B cell (primary cell): ENCODE measurements around the gene MYH13. TPM values are rescaled to one million over a fixed set of nuclear protein-coding genes. Genes with fewer than 3 reads are reported as not detected.

ENCODE experiments used
- ATAC-seq: fragments of 200-7000 bp; cut with Tn5 transposase; one replicate; pipeline ENCODE4 v1.10.0; 2021; ENCODE audit warnings: low read depth, mild to moderate bottlenecking, moderate number of reproducible peaks, moderate library complexity
- CTCF ChIA-PET: fragments of 350-600 bp; sonication (Branson Sonifier 250); formaldehyde crosslinking; loops from one replicate; lab custom pipeline; 2021; ENCODE audit warnings: antibody characterized with exemption, inconsistent platforms; lab: Charles Lee
- POLR2A ChIA-PET: fragments of 350-600 bp; sonication (Branson Sonifier 250); formaldehyde crosslinking; loops from one replicate; lab custom pipeline; 2021; ENCODE audit warnings: antibody characterized with exemption; lab: Charles Lee
- DNase-seq: peaks from one replicate; pipeline ENCODE4 v3.0.0; 2013
- H2AFZ ChIP-seq: 2 replicates; pipeline ENCODE4 v1.6.1; 2012; ENCODE audit warnings: mild to moderate bottlenecking, low read depth, low read length; ENCODE audit not compliant: insufficient read depth, poor library complexity, severe bottlenecking
- H3K27ac ChIP-seq, 2 donors: 1 replicate in 1 of 2; 2 replicates in 1 of 2; pipeline ENCODE4 v1.5.1; 2012 to 2013; ENCODE audit warnings: low read length in 2 of 2, mild to moderate bottlenecking in 2 of 2, moderate library complexity in 1 of 2
- H3K27me3 ChIP-seq, 4 experiments: fragments of 200-600 bp in 1 of 4; sonication (generic) in 1 of 4; replicated peaks in 1 of 4; 1 replicate in 2 of 4; 2 replicates in 2 of 4; pipeline versions ENCODE4 v1.6.1 to v1.7.0; 2013 to 2016; ENCODE audit warnings: low read length in 3 of 4, mild to moderate bottlenecking in 2 of 4, mixed read lengths in 1 of 4, moderate library complexity in 1 of 4; ENCODE audit not compliant: insufficient read depth in 4 of 4, control insufficient read depth in 3 of 4; ENCODE audit errors: control extremely low read depth in 1 of 4
- H3K36me3 ChIP-seq, 2 experiments: replicated peaks in 1 of 2; 1 replicate in 1 of 2; 2 replicates in 1 of 2; pipeline versions ENCODE4 v1.6.1 to v1.7.1; 2013; ENCODE audit warnings: low read length in 1 of 2; ENCODE audit not compliant: insufficient read depth in 2 of 2, control insufficient read depth in 1 of 2; ENCODE audit errors: control extremely low read depth in 1 of 2, extremely low read depth in 1 of 2
- H3K4me1 ChIP-seq, 2 donors: fragments of 200-600 bp in 1 of 2; sonication (generic) in 1 of 2; 1 replicate in 1 of 2; 2 replicates in 1 of 2; pipeline versions ENCODE4 v1.5.1 to v1.6.1; 2013 to 2017; ENCODE audit warnings: low read length in 2 of 2; ENCODE audit not compliant: control insufficient read depth in 2 of 2, insufficient read depth in 2 of 2
- H3K4me2 ChIP-seq: replicated peaks from 2 replicates; pipeline ENCODE3; 2012; ENCODE audit warnings: mild to moderate bottlenecking, low read depth, low read length; ENCODE audit not compliant: poor library complexity, severe bottlenecking
- H3K4me3 ChIP-seq, 5 experiments: fragments of 200-600 bp in 1 of 5; sonication (generic) in 1 of 5; 1 replicate in 3 of 5; 2 replicates in 2 of 5; pipeline versions ENCODE4 v1.5.1 to v1.7.0; 2011 to 2016; ENCODE audit warnings: low read length in 4 of 5, mild to moderate bottlenecking in 4 of 5, low read depth in 2 of 5, control low read depth in 1 of 5, moderate library complexity in 1 of 5; ENCODE audit not compliant: insufficient read depth in 1 of 5; ENCODE audit errors: control extremely low read depth in 1 of 5, extremely low read depth in 1 of 5
- H3K79me2 ChIP-seq: fragments of 200-600 bp; sonication (generic); one replicate; pipeline ENCODE4 v1.6.0; 2016; ENCODE audit warnings: low read length; ENCODE audit not compliant: control insufficient read depth, insufficient read depth
- H3K9ac ChIP-seq: fragments of 200-600 bp; sonication (generic); 2 replicates; pipeline ENCODE4 v1.6.1; 2017; ENCODE audit warnings: mild to moderate bottlenecking, low read length, moderate library complexity
- H3K9me3 ChIP-seq, 3 donors: one replicate each; pipeline versions ENCODE4 v1.6.1 to v1.7.1; 2013; ENCODE audit warnings: low read length in 2 of 3; ENCODE audit not compliant: control insufficient read depth in 2 of 3, insufficient read depth in 1 of 3; ENCODE audit errors: control extremely low read depth in 1 of 3
- H4K20me1 ChIP-seq: 2 replicates; pipeline ENCODE4 v1.6.0; 2012; ENCODE audit warnings: mild to moderate bottlenecking, low read length; ENCODE audit not compliant: insufficient read depth, control insufficient read depth, poor library complexity, severe bottlenecking
- H3K27ac Mint-ChIP-seq: one replicate; pipeline ENCODE4 v1.8.0; 2021; ENCODE audit warnings: mixed read lengths
- H3K27me3 Mint-ChIP-seq: one replicate; pipeline ENCODE4 v1.8.0; 2021; ENCODE audit warnings: mixed read lengths
- H3K4me1 Mint-ChIP-seq: one replicate; pipeline ENCODE4 v1.8.0; 2021; ENCODE audit warnings: mixed read lengths
- H3K4me3 Mint-ChIP-seq: one replicate; pipeline ENCODE4 v1.8.0; 2021; ENCODE audit warnings: mixed read lengths
- H3K9me3 Mint-ChIP-seq: one replicate; pipeline ENCODE4 v1.8.0; 2022; ENCODE audit warnings: mixed read lengths; ENCODE audit not compliant: insufficient read depth
- CTCF ChIP-seq: fragments of 200-600 bp; IDR thresholded peaks from one replicate; pipeline ENCODE4 v1.8.0; 2022; ENCODE audit warnings: antibody characterized with exemption, mild to moderate bottlenecking
- EZH2 ChIP-seq: IDR thresholded peaks from 2 replicates; pipeline ENCODE4 v1.6.1; 2012; ENCODE audit warnings: borderline replicate concordance, low read depth, mild to moderate bottlenecking, moderate library complexity, low read length; ENCODE audit not compliant: insufficient read depth, poor library complexity, severe bottlenecking
- WGBS: methylation state at CpG from one replicate; pipeline ENCODE4 v1.1.5; 2013; ENCODE audit warnings: missing lambda C conversion rate; ENCODE audit not compliant: insufficient coverage; 5-methylcytosine and 5-hydroxymethylcytosine counted together
- intact Hi-C: fragments of 100-400 bp; cut with micrococcal nuclease; formaldehyde crosslinking; loops from one replicate; pipeline ENCODE4 v1.10.0; 2022
- polyA plus RNA-seq: library from polyadenylated mRNA; depleted of rRNA; stranded (reverse); fragments of >200 nt; gene quantifications from 2 replicates; pipeline ENCODE4 v1.2.3, GENCODE V29; 2012
- total RNA-seq, 2 donors: library from RNA; stranded (reverse); fragments of 120-200 nt in 1 of 2; gene quantifications; 1 replicate in 1 of 2; 2 replicates in 1 of 2; pipeline versions ENCODE4 v1.2.3 to v1.2.4, GENCODE V29; 2013 to 2022

Gene MYH13
- total and polyA plus RNA-seq, 2 donors (not counting 1 experiment from before 2014, with no cell fraction given), result not detected

- no peak for DNase-seq
- intact Hi-C loops, result no loop called here
Observed at GRCh38 chr17:10403589-10403988, 30.8 kb upstream of the MYH13 start.

GRCh38 chr17:10398352-10398751 lies 25.5 kb upstream of the MYH13 start:
- Histone ChIP-seq H3K4me1 (no peaks in the 10 kb centered on the region), H3K9me3 (peaks cover 0 to 3% (median 0%) of the 10 kb centered on the region in 3 donors), H3K27me3 (no peaks in the 10 kb centered on the region), H3K36me3 (no peaks in the 10 kb centered on the region), H3K4me2 (no peak overlapping the region), H2AFZ (no peak overlapping the region), H3K4me3 (no peak overlapping the region), H3K9ac (no peak overlapping the region), H3K79me2 (no peaks in the 10 kb centered on the region), H4K20me1 (no peaks in the 10 kb centered on the region), H3K27ac (no peak overlapping the region)
- ATAC-seq (no peak), DNase-seq (no peak)
- intact Hi-C loops, result no loop called here
- WGBS, result 71% methylated on average over 1 of the region's 9 CpGs
- TF ChIP-seq CTCF, result no peak
- TF ChIP-seq EZH2, result no peak
- Mint-ChIP-seq H3K27ac (no peak overlapping the region), H3K9me3 (no peaks in the 10 kb centered on the region), H3K4me3 (no peak overlapping the region), H3K27me3 (peaks cover 13% of the 10 kb centered on the region), H3K4me1 (no peaks in the 10 kb centered on the region)
- ChIA-PET CTCF (interaction anchor here (0.6 kb wide), 1 partner anchor 214 kb away, joined by 3 read pairs; no protein-coding TSS in a partner anchor), POLR2A (no interaction called here)

More at GRCh38 chr17:10403589-10403988, 30.8 kb upstream of the MYH13 start:
- no peak for ATAC-seq
- Histone ChIP-seq H3K9me3 (peaks cover 0 to 3% (median 0%) of the 10 kb centered on the region in 3 donors), H2AFZ (no peak overlapping the region), H3K27ac (no peak overlapping the region), H3K4me3 (no peak overlapping the region), H3K4me1 (no peaks in the 10 kb centered on the region), H3K27me3 (peaks cover 0 to 3% (median 0%) of the 10 kb centered on the region in 4 experiments), H3K79me2 (no peaks in the 10 kb centered on the region), H3K4me2 (no peak overlapping the region), H3K9ac (no peak overlapping the region), H3K36me3 (no peaks in the 10 kb centered on the region), H4K20me1 (no peaks in the 10 kb centered on the region)
- peaks cover 13% of the 10 kb centered on the region for H3K27me3 Mint-ChIP-seq
- CTCF ChIA-PET, result no interaction called here
- H3K9me3 Mint-ChIP-seq, result no peaks in the 10 kb centered on the region
- H3K4me1 Mint-ChIP-seq, result no peaks in the 10 kb centered on the region
- no peak for TF ChIP-seq CTCF
- no peak for TF ChIP-seq EZH2
- no peak overlapping the region for H3K4me3 Mint-ChIP-seq
- POLR2A ChIA-PET, result no interaction called here
- H3K27ac Mint-ChIP-seq, result no peak overlapping the region
